H1 (cell line): ENCODE data around the gene CCDC192. TPM values are rescaled to one million over a fixed set of nuclear protein-coding genes. Genes with fewer than 3 reads are reported as not detected.

Experiments
- CTCF ChIA-PET: fragments of 300-600 bp; sonication (Branson Sonifier 250); formaldehyde crosslinking; loops from one replicate; lab custom pipeline; 2021; ENCODE audit not compliant: partially characterized antibody; lab: Charles Lee
- POLR2A ChIA-PET: fragments of 300-600 bp; sonication (Branson Sonifier 250); formaldehyde crosslinking; loops from one replicate; lab custom pipeline; 2021; ENCODE audit warnings: inconsistent platforms; ENCODE audit not compliant: partially characterized antibody; lab: Charles Lee
- DNase-seq, 2 experiments: peaks; one replicate each; pipeline versions ENCODE4 v3.0.0 to v3.0.0-alpha.2; 2010 to 2022; ENCODE audit warnings: low spot score in 2 of 2, low read depth in 1 of 2, mixed read lengths in 1 of 2
- FAIRE-seq: peaks from 2 replicates; lab custom pipeline; 2011; peaks lifted over from hg19 to GRCh38; lab: Jason Lieb, UNC
- H2AFZ ChIP-seq: 2 replicates; pipeline ENCODE4 v1.8.1; 2012; ENCODE audit warnings: low read length, inconsistent platforms
- H2AK5ac ChIP-seq: 2 replicates; pipeline ENCODE4 v1.6.1; 2013; ENCODE audit warnings: low read depth, low read length
- H2BK120ac ChIP-seq: replicated peaks from 2 replicates; pipeline ENCODE3; 2013; ENCODE audit warnings: low read depth, low read length, inconsistent platforms
- H2BK12ac ChIP-seq: 2 replicates; pipeline ENCODE4 v1.6.1; 2013; ENCODE audit warnings: low read depth, low read length
- H2BK15ac ChIP-seq: 2 replicates; pipeline ENCODE4 v1.6.1; 2013; ENCODE audit warnings: low read length
- H2BK20ac ChIP-seq: 2 replicates; pipeline ENCODE4 v1.6.1; 2013; ENCODE audit warnings: low read length
- H2BK5ac ChIP-seq: 2 replicates; pipeline ENCODE4 v1.6.1; 2013; ENCODE audit warnings: low read depth, low read length
- H3K14ac ChIP-seq: 2 replicates; pipeline ENCODE4 v1.6.1; 2013; ENCODE audit warnings: inconsistent platforms; ENCODE audit not compliant: insufficient read length
- H3K18ac ChIP-seq: 2 replicates; pipeline ENCODE4 v1.6.1; 2013; ENCODE audit warnings: low read length; ENCODE audit errors: extremely low read depth
- H3K23ac ChIP-seq: 2 replicates; pipeline ENCODE4 v1.6.1; 2013; ENCODE audit warnings: inconsistent platforms; ENCODE audit not compliant: insufficient read length
- H3K23me2 ChIP-seq: 2 replicates; pipeline ENCODE4 v1.6.1; 2013; ENCODE audit warnings: low read depth, low read length
- H3K27ac ChIP-seq: 2 replicates; pipeline ENCODE4 v1.6.1; 2011; ENCODE audit warnings: low read depth, low read length, inconsistent platforms
- H3K27me3 ChIP-seq, 4 experiments: replicated peaks in 1 of 4; 1 replicate in 1 of 4; 2 replicates in 3 of 4; pipeline versions ENCODE4 v1.6.1 to v1.8.1; 2011 to 2013; ENCODE audit warnings: low read length in 3 of 4, mild to moderate bottlenecking in 3 of 4, inconsistent platforms in 2 of 4, mixed read lengths in 2 of 4, moderate library complexity in 1 of 4; ENCODE audit not compliant: control insufficient read depth in 3 of 4, insufficient read depth in 3 of 4; ENCODE audit errors: extremely low read depth in 1 of 4
- H3K36me3 ChIP-seq, 4 experiments: 2 replicates each; pipeline versions ENCODE4 v1.6.1 to v1.8.1; 2011 to 2013; ENCODE audit warnings: mild to moderate bottlenecking in 4 of 4, low read length in 3 of 4, moderate library complexity in 2 of 4, control low read depth in 1 of 4, inconsistent platforms in 1 of 4; ENCODE audit not compliant: insufficient read depth in 4 of 4, control insufficient read depth in 2 of 4
- H3K4ac ChIP-seq: replicated peaks from 2 replicates; pipeline ENCODE3; 2013; ENCODE audit warnings: low read length, low read depth, mixed read lengths, inconsistent platforms; ENCODE audit not compliant: insufficient read length
- H3K4me1 ChIP-seq, 4 experiments: replicated peaks in 1 of 4; 1 replicate in 1 of 4; 2 replicates in 3 of 4; pipeline versions ENCODE4 v1.6.1 to v1.8.1; 2011 to 2013; ENCODE audit warnings: low read length in 3 of 4, inconsistent platforms in 2 of 4, mixed read lengths in 1 of 4; ENCODE audit not compliant: insufficient read depth in 4 of 4, control insufficient read depth in 3 of 4
- H3K4me2 ChIP-seq, 2 experiments: 2 replicates each; pipeline versions ENCODE4 v1.6.1 to v1.8.1; 2011 to 2013; ENCODE audit warnings: low read depth in 2 of 2, low read length in 2 of 2, control low read depth in 1 of 2, inconsistent platforms in 1 of 2, mild to moderate bottlenecking in 1 of 2; ENCODE audit not compliant: insufficient read depth in 1 of 2
- H3K4me3 ChIP-seq, 4 experiments: fragments of 200-600, 300-600 bp in 1 of 4; sonication (generic), shearing (Covaris generic), sonication (Bioruptor Twin) in 1 of 4; 2 replicates each; pipeline versions ENCODE4 v1.5.1 to v1.8.1; 2011 to 2016; ENCODE audit warnings: low read length in 4 of 4, low read depth in 3 of 4, control low read depth in 2 of 4, inconsistent platforms in 2 of 4, mild to moderate bottlenecking in 2 of 4, mixed read lengths in 1 of 4, moderate library complexity in 1 of 4; ENCODE audit not compliant: insufficient read depth in 2 of 4; ENCODE audit errors: extremely low read depth in 1 of 4
- H3K56ac ChIP-seq: replicated peaks from 2 replicates; pipeline ENCODE3; 2013; ENCODE audit warnings: low read depth, mild to moderate bottlenecking, mixed read lengths, low read length, inconsistent platforms; ENCODE audit not compliant: insufficient read length
- H3K79me1 ChIP-seq: 2 replicates; pipeline ENCODE4 v1.6.1; 2013; ENCODE audit warnings: low read depth, low read length, control low read depth
- H3K79me2 ChIP-seq, 2 experiments: 2 replicates each; pipeline versions ENCODE4 v1.6.1 to v1.8.1; 2012 to 2013; ENCODE audit warnings: low read length in 2 of 2, mild to moderate bottlenecking in 2 of 2, inconsistent platforms in 1 of 2; ENCODE audit not compliant: insufficient read depth in 2 of 2, control insufficient read depth in 1 of 2
- H3K9ac ChIP-seq, 4 experiments: replicated peaks in 1 of 4; 1 replicate in 1 of 4; 2 replicates in 3 of 4; pipeline versions ENCODE4 v1.6.1 to v1.8.1; 2011 to 2013; ENCODE audit warnings: low read depth in 3 of 4, low read length in 3 of 4, control low read depth in 2 of 4, mild to moderate bottlenecking in 2 of 4, moderate library complexity in 2 of 4, inconsistent platforms in 1 of 4; ENCODE audit errors: extremely low read depth in 1 of 4
- H3K9me3 ChIP-seq, 2 experiments: 2 replicates each; pipeline versions ENCODE4 v1.6.1 to v1.8.1; 2012 to 2013; ENCODE audit warnings: mild to moderate bottlenecking in 2 of 2, moderate library complexity in 2 of 2, control low read depth in 1 of 2, inconsistent platforms in 1 of 2, low read depth in 1 of 2, low read length in 1 of 2, mixed read lengths in 1 of 2; ENCODE audit not compliant: insufficient read depth in 2 of 2
- H4K20me1 ChIP-seq, 2 experiments: replicated peaks in 1 of 2; 2 replicates each; pipeline versions ENCODE3 to v1.8.1; 2011 to 2013; ENCODE audit warnings: inconsistent platforms in 2 of 2, low read length in 2 of 2, mild to moderate bottlenecking in 1 of 2; ENCODE audit not compliant: insufficient read depth in 2 of 2, control insufficient read depth in 1 of 2
- H4K5ac ChIP-seq: 2 replicates; pipeline ENCODE4 v1.6.1; 2013; ENCODE audit warnings: low read length, low read depth, mixed read lengths, inconsistent platforms; ENCODE audit not compliant: insufficient read length
- H4K8ac ChIP-seq: 2 replicates; pipeline ENCODE4 v1.8.0; 2013; ENCODE audit warnings: mild to moderate bottlenecking, moderate library complexity, low read length, inconsistent platforms; ENCODE audit not compliant: insufficient read depth; ENCODE audit errors: extremely low read depth
- H4K91ac ChIP-seq: replicated peaks from 2 replicates; pipeline ENCODE3; 2013; ENCODE audit warnings: low read length, mixed read lengths, inconsistent platforms; ENCODE audit not compliant: insufficient read length
- ASH2L ChIP-seq: fragments of 200-600, 300-600 bp; sonication (generic); IDR thresholded peaks from one replicate; pipeline ENCODE4 v1.7.1; 2017; ENCODE audit warnings: low read length
- CBX5 ChIP-seq: fragments of 300-800, 300-1000 bp; sonication (generic); IDR thresholded peaks from 2 replicates; pipeline ENCODE4 v1.7.1; 2016; ENCODE audit warnings: antibody characterized with exemption, low read length, low read depth
- GABPA ChIP-seq: IDR thresholded peaks from 2 replicates; pipeline ENCODE4 v1.6.1; 2011; ENCODE audit warnings: mild to moderate bottlenecking, low read length, moderate library complexity, borderline replicate concordance; ENCODE audit not compliant: insufficient read depth
- HDAC6 ChIP-seq: IDR thresholded peaks from one replicate; pipeline ENCODE4 v1.7.1; 2012; ENCODE audit warnings: low read depth, mild to moderate bottlenecking, inconsistent platforms, low read length, moderate library complexity
- JUND ChIP-seq: IDR thresholded peaks from 2 replicates; pipeline ENCODE4 v1.6.1; 2011; ENCODE audit warnings: mild to moderate bottlenecking, improper control_type of control experiment, low read length
- KDM5A ChIP-seq: fragments of 200-600 bp; IDR thresholded peaks from 2 replicates; pipeline ENCODE4 v1.7.1; 2012; ENCODE audit warnings: mild to moderate bottlenecking, low read length, inconsistent platforms, mixed read lengths
- RAD21 ChIP-seq, 2 experiments: IDR thresholded peaks in 1 of 2; conservative IDR thresholded peaks in 1 of 2; 2 replicates each; pipeline ENCODE4 v1.6.1; 2011; ENCODE audit warnings: low read depth in 2 of 2, low read length in 2 of 2, improper control_type of control experiment in 1 of 2, inconsistent platforms in 1 of 2, mild to moderate bottlenecking in 1 of 2, moderate library complexity in 1 of 2
- RNF2 ChIP-seq: fragments of 200-900, 300-1000 bp; sonication (generic); IDR thresholded peaks from 2 replicates; pipeline ENCODE4 v1.7.1; 2016; ENCODE audit warnings: borderline replicate concordance, low read depth, mild to moderate bottlenecking, antibody characterized with exemption, low read length; ENCODE audit not compliant: poor library complexity, severe bottlenecking; ENCODE audit errors: missing control alignments
- SP4 ChIP-seq: IDR thresholded peaks from 2 replicates; pipeline ENCODE4 v1.6.1; 2012; ENCODE audit warnings: low read length, inconsistent platforms
- TBP ChIP-seq: IDR thresholded peaks from 2 replicates; pipeline ENCODE4 v1.6.1; 2011; ENCODE audit warnings: low read depth, low read length, improper control_type of control experiment
- WGBS, 2 experiments: shearing (Covaris generic) in 1 of 2; methylation state at CpG; one replicate each; pipeline versions ENCODE4 v1.1.6 to v1.1.7; 2013 to 2015; ENCODE audit warnings: low lambda C conversion rate in 2 of 2, mixed read lengths in 2 of 2, inconsistent platforms in 1 of 2, low coverage in 1 of 2, missing lambda C conversion rate in 1 of 2; ENCODE audit not compliant: insufficient replicate concordance in 2 of 2, insufficient coverage in 1 of 2, insufficient read length in 1 of 2; ENCODE audit errors: extremely low coverage in 1 of 2, missing lambda C conversion rate in 1 of 2; 5-methylcytosine and 5-hydroxymethylcytosine counted together
- polyA plus RNA-seq, 7 experiments: library from polyadenylated mRNA; depleted of rRNA in 3 of 7; stranded (reverse) in 5 of 7; unstranded in 2 of 7; fragments of >200 nt in 5 of 7; fragments of 200-250 nt in 2 of 7; gene quantifications; 1 replicate in 5 of 7; 2 replicates in 1 of 7; 4 replicates in 1 of 7; pipeline versions ENCODE4 v1.2.1 to v1.2.3, GENCODE V29; 2011 to 2013; ENCODE audit warnings: missing spikeins in 2 of 7, mixed read lengths in 2 of 7
- total RNA-seq: library from RNA; stranded (reverse); fragmentation: NEBNext Ultra II Directional; extraction: Animal tissue kit (Norgen Biotek cat#: 25700); gene quantifications from 2 replicates; pipeline ENCODE4 v1.2.1, GENCODE V29; 2021
- TF ChIP-seq, protein P1 (sequence below), 3 experiments: IDR thresholded peaks; 1 replicate in 2 of 3; 2 replicates in 1 of 3; pipeline versions ENCODE4 v1.5.1 to v1.6.1; 2011; ENCODE audit warnings: low read length in 3 of 3, mild to moderate bottlenecking in 3 of 3, inconsistent platforms in 2 of 3, low read depth in 1 of 3, moderate library complexity in 1 of 3; ENCODE audit not compliant: insufficient read depth in 1 of 3; ENCODE audit errors: control extremely low read depth in 1 of 3

Gene CCDC192
- total and polyA plus RNA-seq, 2 of the 8 experiments (the other 6 are each of a cell fraction or from before 2014, with no cell fraction given), result 0.61 TPM; not detected in 1

DNA sequence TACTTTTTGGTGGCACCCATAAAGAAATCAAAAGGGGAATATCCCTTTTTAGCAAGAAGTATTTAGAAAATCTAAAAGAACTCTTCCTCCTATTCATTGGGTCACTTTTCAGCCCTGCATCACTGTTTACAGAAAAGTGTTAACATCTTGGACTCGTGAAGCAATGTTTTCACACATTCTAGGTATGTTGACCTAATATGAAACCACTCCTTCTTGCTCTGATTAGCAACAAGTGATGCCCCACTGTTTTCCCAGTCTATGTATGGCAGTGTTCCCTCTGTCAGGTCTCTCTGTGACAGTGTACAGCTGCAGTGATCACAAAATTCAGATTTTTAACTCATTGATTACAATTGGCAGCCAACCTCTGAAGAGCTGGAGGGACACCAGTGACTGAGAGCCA, 232.2 kb downstream of the CCDC192 start:
- Histone ChIP-seq H3K14ac (no peak overlapping the region), H3K4ac (no peak overlapping the region), H2BK15ac (no peak overlapping the region), H3K18ac (no peak overlapping the region), H4K91ac (no peak overlapping the region), H3K23me2 (no peaks in the 10 kb centered on the region), H2AK5ac (no peak overlapping the region), H3K23ac (no peak overlapping the region), H3K27me3 (peaks cover 42 to 75% (median 61%) of the 10 kb centered on the region in 4 experiments), H2AFZ (no peak overlapping the region), H4K20me1 (peaks cover 0 to 10% of the 10 kb centered on the region in 2 experiments), H2BK20ac (no peak overlapping the region), H3K9ac (no peak overlapping the region), H3K79me1 (no peaks in the 10 kb centered on the region), H3K4me2 (no peak overlapping the region), H4K8ac (no peak overlapping the region), H3K36me3 (no peaks in the 10 kb centered on the region), H3K27ac (no peak overlapping the region), H3K79me2 (no peaks in the 10 kb centered on the region), H2BK120ac (no peak overlapping the region), H4K5ac (no peak overlapping the region), H3K9me3 (no peaks in the 10 kb centered on the region), H2BK12ac (no peak overlapping the region), H3K56ac (no peak overlapping the region), H3K4me1 (peaks cover 0 to 3% (median 0%) of the 10 kb centered on the region in 4 experiments; a peak in 1 of 7 replicates), H3K4me3 (no peak overlapping the region), H2BK5ac (no peak overlapping the region)
- ChIA-PET CTCF (interaction anchor here (1.3 to 1.9 kb wide), 2 partner anchors 15 to 26 kb away, joined by 4 to 6 read pairs; no protein-coding TSS in a partner anchor), POLR2A (no interaction called here)
- 89% methylated on average over 1 of the region's 1 CpG; no CpG with 5 or more reads in 1 of the 2 experiments for WGBS, 2 experiments
- no peak for DNase-seq
- FAIRE-seq, result no peak
- no peak for TF ChIP-seq HDAC6
- TF ChIP-seq KDM5A, result no peak
- TF ChIP-seq JUND, result no peak
- TF ChIP-seq SP4, result no peak
- TF ChIP-seq ASH2L, result no peak
- TF ChIP-seq RNF2, result no peak
- no peak for TF ChIP-seq CBX5
- TF ChIP-seq RAD21 (IDR thresholded peaks at IDR 0.05 in 1 of 2, conservative IDR thresholded peaks at IDR 0.05 in 1 of 2; ENCODE audit: low read depth in 2 of 2, low read length in 2 of 2), result no peak
- no peak for TF ChIP-seq GABPA
- TF ChIP-seq, protein P1, sequence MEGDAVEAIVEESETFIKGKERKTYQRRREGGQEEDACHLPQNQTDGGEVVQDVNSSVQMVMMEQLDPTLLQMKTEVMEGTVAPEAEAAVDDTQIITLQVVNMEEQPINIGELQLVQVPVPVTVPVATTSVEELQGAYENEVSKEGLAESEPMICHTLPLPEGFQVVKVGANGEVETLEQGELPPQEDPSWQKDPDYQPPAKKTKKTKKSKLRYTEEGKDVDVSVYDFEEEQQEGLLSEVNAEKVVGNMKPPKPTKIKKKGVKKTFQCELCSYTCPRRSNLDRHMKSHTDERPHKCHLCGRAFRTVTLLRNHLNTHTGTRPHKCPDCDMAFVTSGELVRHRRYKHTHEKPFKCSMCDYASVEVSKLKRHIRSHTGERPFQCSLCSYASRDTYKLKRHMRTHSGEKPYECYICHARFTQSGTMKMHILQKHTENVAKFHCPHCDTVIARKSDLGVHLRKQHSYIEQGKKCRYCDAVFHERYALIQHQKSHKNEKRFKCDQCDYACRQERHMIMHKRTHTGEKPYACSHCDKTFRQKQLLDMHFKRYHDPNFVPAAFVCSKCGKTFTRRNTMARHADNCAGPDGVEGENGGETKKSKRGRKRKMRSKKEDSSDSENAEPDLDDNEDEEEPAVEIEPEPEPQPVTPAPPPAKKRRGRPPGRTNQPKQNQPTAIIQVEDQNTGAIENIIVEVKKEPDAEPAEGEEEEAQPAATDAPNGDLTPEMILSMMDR (IDR thresholded peaks at IDR 0.05; ENCODE audit: control extremely low read depth in 1 of 3, insufficient read depth in 1 of 3, low read depth in 1 of 3, low read length in 3 of 3), result no peak
- TF ChIP-seq TBP, result no peak
